LoVo (cell line): Measurements from ENCODE around the gene LMF2.

Experiments used
- DNase-seq: peaks from one replicate; pipeline ENCODE4 v3.0.0-alpha.2; 2016; ENCODE audit warnings: low spot score

LMF2 gene

DNA sequence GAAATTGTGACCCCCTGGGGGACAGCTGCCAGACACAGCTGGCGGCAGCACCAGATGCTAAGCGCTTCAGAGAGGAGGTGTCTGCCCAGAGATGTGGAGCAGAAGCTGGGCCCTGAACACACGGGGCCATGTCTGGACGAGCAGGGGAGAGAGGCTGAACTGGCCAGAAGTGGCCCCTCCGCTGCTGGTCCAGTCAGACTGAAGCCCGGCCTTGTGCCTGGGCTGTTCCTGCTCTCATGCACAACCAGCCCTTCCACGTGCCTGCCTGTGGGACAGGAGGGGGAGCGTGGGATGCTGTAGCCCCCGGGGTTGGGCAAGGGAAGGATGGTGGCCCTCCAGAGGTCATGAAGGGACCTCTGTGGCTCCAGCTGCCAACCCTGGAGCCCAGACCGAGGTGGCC, 24.4 kb downstream of the LMF2 start:
- DNase-seq, result no peak

DNA sequence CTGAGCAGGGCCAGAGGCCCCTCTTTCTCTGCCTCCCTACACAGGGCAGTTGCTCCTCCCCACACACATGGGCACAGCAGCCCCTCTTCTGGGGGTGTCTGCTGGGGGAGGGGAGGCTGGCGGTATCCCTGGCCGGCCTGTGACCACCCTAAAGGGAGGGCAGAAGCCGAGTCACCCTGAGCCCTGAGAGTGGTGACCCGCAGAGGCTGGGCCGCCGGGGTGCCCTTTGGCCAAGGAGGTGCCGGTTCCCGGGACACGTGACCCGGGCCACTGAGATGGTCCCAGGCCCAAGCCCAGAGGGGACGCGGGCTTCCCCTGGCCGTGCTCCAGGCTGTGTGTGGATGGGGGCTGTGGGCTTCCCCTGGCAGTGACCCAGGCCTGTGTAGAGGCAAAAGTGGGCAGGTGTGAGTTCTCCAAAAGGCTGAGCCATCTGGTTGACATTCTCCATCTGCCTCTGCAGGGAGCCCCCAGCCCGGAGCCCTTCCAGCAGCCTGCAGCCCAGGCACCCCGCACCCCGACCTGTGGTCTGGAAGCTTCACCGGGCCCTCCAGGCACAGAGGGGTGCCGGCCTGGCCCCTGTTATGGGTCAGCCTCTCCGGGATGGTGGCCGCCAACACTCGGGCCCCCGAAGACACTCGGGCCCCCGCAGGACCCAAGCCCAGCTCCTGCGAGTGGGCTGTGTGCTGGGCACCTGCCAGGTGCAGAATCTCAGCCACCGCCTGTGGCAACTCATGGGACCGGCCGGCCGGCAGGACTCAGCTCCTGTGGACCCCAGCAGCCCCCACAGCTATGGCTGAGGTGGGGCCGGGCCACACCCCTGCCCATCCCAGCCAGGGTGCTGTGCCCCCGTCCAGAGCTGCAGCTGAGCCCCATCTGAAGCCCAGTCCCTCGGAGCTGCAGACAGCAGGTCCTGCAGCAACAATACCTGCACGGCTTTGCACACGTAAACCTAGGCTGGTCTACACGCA, 25.1 kb downstream of the LMF2 start:
- no peak for DNase-seq

DNA sequence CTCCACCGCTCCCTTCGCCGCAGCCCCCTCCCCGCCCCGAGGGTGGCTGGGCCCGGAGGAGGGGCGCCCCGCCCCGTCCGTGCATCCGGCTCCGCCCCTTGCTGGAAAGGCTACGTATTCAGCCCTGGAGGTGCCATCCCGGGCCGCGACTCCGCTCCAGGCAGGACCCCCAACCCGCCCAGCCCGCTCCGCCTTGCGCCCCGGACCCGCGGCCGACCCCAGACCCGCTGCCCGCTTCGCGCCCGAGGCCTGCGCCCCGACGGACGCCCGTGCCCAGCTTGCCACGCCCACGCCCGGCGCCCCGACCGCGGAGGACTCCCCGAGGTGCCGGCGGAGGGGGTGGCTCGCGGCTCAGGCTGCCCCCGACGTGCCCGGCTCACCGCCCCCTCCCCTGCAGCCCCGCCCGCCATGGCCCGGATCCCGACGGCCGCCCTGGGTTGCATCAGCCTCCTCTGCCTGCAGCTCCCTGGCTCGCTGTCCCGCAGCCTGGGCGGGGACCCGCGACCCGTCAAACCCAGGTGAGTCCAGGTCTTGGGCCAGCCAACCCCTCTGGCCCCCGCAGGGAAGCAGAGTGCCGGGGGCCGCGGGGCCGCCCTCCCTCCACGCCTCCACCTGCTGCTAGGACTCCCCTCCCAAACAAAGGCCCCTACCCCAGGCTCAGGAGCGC, 25.9 kb downstream of the LMF2 start, which contains the start of gene ADM2:
Gene ADM2 (plus strand): TSS at position 104 of the 667 bp plus-strand sequence. CDS start 305 bp downstream, at position 409.
- DNase-seq, result no peak

DNA sequence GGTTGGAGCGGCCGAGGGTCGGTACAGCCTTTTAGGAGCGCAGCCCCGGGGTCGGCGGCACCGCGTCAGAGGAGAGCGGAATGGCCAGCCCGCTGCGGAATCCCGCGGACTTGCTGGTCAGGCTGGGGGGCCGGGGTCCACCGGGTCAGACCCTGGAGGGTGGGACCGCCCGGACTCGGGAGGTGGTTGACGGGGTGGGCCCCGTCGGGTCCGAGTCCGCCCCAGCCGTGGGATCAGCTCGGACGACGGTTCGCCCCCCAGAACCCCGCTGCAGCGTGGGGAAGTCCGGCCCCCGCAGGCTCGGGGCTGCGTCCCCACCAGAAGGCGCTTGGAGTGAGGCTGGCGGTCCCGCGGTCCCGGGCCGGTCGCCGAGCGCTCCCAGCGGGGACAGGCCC, 26.5 kb downstream of the LMF2 start:
- DNase-seq, result no peak

DNA sequence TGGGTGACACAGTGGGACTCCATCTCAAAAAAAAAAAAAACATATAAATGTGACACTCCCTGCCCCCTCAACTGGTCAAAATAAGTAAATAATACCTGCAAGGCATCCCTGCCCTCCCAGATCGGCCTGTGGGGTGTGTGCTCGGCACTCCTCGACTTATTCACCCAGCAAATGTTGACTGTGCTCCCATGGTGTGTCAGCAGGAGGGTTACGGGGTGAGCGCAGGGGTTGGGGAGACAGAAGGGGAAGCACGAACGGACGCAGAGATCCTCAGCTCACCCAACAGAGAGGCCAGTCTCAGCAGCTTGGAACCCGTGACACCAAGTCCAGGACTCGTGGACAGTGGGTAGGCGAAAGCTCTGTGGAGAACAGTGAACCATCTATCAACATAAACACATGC, 27.8 kb downstream of the LMF2 start:
- no peak for DNase-seq

DNA sequence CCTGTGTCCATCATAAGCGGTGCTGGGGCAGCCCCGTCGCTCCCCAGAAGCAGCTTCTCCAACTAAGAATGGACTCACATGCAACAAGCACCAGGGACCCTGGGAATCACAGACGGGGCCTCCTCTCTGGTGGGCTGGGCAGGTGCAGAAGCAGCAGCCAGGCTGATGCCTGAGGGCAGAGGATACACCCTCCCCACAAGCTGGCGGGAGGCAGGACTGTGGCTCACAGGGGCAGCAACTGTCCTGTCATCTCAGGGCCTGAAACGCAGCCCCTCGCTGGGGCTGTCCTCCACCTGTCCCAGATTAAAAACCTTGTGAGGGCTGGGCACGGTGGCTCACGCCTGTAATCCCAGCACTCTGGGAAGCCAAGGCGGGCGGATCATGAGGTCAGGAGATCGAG, 29.6 kb downstream of the LMF2 start:
- no peak for DNase-seq

DNA sequence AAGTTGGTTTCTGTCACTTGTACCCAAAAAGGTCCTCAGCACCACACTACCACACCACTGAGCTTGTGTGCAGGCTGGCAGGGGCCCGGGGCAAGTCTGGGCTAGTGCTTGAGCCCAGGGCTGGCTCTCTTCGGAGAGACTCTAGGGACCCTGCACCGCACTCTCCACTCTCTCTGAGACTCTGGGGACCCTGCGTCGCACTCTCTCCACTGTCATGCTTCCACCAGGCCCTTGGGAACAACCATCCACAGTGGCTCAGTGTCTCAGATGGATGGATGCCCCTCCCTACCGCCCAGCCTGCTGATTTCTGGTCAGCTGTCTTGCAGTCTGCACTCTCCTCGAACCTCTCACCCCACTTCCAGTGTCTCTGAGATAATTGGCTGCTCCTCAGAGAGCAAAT, 30.6 kb downstream of the LMF2 start:
- no peak for DNase-seq

DNA sequence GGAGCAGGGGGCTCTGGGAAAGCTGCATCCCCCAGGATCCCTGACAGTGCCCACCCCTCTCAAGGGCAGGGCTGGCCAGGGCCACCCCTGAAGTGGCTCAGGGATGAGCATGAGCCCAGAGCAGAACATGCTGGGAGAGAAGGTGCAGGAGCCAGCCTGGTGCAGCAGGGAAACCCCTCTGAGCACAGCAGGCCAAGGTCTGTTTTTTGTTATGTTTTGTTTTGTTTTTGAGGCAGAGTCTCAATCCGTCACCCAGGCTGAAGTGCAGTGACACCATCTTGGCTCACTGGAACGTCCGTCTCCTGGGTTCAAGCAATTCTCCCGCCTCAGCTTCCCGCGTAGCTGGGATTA, 31.9 kb downstream of the LMF2 start:
- no peak for DNase-seq

DNA sequence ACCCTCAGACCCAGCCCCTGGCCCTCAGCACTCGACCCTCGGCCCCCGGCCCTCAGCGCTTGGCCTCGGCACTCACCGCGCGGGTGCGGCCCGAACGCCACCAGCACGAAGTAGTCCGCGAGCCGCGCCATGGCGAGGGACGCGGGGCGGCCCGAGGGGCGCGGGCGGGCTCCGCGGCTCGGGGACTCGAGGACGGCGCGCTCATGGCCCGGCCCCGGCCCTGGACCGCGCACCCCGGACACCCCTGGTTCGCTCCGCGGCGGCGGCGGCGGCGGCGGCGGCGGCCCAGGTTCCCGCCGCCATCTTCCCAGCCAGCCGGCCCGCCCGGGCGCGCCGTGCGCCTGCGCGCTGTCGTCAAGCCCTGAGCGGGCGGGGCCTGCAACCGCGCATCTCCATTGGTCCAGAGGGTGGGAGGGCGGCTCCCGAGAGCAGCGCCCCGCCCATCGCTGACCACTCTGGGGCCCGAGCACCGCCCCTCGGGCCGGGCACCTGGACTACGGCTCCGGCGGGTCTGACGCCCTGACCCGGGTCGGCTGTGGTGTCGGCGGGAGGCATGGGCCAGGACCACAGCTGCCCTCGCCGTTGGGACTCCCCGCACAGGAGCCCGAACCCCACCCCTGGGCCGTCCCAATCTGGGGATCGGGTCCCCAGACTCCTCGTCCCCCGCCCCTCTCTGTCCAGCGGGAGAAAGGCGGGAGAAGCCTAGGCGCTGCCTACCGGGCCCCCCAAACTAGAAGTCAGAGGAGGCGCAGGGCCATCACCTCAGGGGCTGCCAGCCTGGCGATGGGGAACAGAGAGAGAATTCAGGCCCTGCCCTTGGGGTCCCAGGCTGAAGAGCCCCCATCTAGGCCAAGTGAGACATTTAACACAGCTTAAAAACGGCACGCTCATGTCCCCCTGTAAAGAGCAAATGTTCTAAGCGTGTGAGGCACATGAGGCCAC, 32.5 kb downstream of the LMF2 start, which contains the start of gene SBF1:
Gene SBF1 (minus strand): TSS at position 326 of the 942 bp plus-strand sequence. CDS start 195 bp downstream, at position 131.
- peak; percentile 92 for DNase-seq

DNA sequence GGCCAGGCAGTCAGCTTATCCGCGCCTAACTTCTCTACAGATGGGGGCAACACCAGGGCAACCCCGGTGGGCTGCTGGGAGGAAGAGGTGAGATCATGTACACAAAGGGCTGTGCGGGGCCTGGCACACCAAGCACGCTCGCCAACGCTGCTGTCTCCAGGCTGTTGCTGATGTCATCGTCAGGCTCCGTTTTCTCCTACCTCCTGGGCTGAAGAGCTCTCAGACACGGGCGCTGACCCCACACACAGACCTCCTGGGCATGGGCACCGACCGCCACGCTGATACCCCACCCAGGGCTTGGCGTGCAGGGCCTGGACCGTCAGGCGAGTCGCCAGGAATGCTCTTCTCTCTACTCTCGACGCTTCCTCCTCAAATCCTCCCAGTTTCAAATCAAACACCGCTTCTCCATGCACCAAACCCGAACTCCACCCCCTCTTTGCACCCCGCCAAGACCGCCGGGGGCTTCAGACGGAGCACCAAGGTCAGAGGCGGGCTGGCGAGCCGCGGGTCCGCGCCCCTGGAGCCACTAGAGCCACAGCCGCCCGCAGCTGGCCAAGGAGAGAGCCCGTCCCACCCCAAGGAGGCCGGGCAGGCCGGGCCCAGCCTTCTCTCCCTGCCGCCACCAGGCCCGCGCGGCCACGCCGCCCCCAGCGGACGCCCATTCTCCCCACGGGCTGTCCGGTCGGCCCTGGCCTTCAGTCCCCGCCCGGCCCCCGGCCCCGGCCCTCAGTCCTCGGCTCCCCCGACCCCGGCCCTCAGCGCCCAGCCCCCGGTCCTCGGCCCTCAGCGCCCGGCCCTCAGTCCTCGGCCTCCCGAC, 33.4 kb downstream of the LMF2 start:
- no peak for DNase-seq

DNA sequence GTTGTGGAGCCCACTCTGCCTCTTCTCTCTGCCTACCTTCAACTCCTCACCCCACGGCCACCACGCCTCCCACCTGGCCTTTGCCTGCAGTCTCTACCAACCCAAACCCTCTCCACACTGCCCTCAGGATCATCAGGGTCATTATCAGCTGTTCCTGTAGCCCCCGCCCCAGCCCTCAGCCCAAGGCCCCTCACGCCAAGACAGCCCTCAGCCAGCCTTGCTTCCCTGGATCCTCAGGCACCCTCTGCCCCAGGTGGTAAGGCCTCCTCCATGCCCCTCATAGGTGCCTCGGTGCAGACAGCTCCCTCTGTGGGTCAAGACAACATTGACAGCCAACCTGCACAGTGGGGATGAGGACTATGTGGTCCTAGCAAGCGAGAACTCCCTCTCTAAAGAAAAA, 34.4 kb downstream of the LMF2 start:
- no peak for DNase-seq

DNA sequence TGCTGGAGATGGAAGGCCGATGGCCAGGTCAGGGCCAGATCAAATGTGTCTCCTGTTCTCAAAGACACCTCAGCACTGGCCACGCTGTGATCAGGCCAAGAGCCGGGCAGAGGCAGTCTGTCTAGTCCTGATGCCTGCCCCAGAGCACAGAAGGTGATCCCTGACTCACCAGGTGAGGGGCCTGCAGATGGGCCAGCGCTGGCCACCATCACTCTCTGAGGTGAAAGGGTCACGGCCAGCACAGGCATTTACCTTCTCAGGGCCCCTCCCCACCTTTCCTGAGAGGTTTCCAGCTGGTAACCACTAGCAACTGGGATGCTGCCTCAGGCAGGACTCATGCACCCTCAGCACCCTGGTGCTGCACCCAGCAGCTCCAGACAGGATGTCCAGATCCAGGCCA, 35.5 kb downstream of the LMF2 start:
- DNase-seq, result no peak

DNA sequence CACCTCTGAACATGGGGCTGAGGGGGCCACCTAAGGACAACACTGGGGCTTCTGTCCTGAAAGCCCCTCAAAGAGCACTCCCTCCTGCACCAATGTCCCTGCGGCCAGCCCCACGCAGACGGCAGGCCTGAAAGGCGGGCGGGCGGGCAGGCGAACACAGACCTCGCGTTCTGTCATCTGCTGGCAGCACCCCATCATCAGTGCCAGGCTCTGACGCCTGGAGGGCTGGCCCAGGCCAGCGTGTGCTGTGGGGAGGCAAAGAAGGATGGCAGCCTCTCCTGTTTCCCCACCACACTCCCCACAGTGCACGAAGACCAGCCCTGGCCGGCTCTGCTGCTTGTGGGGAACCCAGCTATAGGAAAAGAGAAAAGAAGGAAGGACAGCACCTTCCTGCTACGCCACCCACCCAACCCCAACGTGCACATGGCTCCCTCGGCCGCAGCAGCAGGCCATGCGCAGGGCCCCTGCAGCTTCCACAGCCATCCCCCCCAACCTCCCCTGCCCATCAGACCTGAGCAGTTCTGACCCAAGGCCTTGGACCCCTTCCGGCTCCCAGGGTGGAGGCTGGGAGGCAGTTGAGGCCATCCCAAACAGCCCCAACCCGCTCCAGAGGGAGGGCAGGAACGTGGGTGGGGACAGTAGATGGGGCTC, 36.2 kb downstream of the LMF2 start:
- no peak for DNase-seq

DNA sequence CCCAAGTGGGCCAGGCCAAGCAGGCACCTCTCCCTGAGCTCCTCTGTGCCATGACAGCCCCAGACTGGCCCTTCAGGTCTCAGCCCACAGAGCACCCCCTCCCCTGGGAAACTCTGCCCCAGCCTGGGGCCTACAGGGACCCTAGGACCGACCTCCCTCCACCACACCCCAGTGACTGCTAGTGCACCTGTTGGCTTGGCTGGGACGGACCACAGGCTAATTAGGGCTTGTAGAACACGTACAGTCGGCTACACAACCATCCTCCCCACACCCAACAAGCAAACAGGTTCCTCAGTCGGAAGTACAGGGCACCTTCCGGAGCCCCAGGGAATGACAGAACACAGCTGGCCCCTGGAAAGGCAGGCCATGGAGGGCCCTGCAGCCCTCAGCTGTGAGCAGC, 37.0 kb downstream of the LMF2 start:
- no peak for DNase-seq

DNA sequence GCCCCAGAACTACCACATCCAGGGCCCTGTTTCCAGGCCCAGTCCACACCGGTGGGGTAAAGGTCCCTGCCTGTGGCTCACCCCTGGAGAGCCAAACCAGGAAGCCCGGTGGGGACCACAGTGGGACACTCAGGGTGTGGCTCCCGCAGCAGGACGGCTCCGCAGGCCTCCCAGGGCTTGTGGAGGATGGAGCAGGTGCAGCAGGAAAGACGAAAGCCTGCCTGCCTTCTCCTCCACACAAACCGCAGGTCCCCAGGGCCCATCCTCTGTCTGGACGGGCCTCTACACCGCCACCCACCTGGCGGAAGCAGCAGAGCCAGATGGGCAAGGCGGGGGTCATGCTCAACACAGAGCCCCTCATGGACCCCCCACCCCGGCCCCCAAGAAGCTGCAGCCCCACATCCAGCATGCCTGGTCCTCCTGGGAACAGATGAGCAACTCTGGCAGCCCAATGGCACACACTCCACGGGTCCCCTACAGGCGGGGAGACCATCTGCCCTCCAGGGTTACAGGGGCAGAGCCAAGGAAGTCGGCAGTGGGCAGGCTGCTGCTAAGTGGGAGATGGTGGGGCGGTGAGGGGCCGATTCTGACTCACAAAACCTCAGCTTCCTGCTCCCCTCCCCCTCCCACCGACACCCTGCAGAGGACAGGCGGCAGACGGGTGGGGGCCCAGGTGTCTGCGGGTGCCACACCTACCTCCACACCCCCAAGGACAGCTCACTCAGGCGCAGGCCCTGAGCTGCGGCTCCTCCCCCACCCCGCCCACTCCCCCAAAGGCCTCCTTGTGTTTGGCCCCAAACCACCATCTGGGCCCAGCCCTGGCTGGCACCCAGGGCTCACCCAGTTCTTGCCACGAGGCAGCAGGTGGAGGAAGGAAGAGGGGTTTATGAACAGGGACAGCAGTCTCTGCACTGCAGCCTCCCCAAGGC, 37.9 kb downstream of the LMF2 start:
- peak; percentile 81 for DNase-seq

DNA sequence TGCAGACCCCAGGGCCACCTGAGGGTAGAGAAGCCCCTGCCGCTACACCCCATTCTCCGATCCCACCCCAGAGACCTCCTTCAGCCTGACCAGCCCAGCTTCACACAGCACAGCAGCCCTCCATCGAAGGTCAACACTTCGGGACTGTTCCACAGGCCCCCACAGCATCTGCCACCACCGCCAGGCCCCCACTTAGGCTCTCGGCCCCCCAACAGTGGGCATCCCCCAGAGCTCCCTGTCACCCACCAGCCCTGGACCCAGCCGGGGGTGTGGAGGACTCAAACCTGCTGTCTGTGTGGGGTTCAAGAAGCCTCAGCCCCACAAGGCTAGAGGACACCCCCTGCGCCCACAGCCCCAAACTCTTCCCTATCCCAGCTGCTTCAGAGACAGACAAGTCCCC, 38.9 kb downstream of the LMF2 start:
- no peak for DNase-seq

DNA sequence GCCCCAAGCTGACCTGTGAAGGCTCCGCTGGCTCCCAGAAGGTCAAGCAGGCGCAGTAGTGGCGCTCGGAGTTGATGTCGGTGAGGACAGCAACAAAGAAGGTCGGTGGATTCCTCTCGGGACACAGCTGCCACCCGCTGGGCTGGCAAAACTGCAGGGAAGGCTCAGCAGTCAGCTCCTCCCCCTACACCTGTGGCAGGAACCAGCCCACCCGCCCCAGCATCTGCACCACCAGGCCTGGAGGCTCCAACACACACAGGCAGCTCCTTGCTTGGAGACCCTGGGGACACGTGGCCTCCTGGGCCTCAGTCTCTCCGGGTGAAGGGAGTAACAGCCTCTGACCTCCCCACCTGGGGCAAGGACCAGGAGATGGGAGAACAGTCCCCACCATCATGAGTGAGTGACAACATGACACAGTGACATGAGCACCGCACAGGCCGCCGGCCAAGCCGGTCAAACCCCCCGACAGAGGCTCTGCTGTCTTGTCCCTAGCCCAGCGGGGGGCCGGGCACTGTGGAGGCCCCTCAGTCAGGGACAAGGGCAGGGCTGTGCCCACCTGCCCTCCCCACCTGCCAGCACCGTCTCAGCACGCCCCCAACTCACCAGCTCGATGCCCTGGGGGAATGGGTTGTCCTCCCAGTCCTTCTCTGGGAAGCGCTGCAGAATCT, 39.6 kb downstream of the LMF2 start:
- no peak for DNase-seq

DNA sequence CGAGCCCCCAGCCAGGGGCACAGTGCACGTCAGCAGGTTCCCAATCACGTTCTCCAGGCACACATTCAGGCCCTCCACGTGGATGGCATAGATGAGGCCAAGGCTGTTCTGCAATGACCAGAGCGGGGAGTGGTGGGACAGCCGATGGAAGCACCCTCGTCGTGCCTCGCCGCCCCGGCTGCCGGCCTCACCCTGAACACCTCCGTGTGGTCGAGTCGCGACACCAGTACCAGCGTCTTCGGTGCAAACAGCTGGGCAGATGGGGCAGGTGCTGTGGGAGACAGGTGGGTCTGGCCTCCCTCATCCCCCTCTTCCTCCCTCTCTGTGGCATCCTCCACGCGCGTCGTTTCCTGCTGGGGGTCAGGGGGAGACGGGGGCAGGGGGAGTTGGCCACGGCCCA, 40.2 kb downstream of the LMF2 start:
- no peak for DNase-seq
